OCI-LY1 (cell line): Measurements from ENCODE around the gene CCDC146.
"Not testable (repeated sequence)": the region's sequence is repeated elsewhere in the genome, so short reads cannot be mapped to it uniquely, and the experiment has no call there.

Experiments used
- CTCF ChIP-seq: fragments of 200-600 bp; sonication (generic), shearing (Covaris generic); IDR thresholded peaks from 2 replicates; pipeline ENCODE4 v1.5.1; 2017; ENCODE audit warnings: mild to moderate bottlenecking, antibody characterized with exemption, low read length, moderate library complexity, mixed read lengths
- EZH2 ChIP-seq: fragments of 200-600 bp; sonication (generic), shearing (Covaris generic); IDR thresholded peaks from 2 replicates; pipeline ENCODE4 v1.8.0; 2017; ENCODE audit warnings: borderline replicate concordance, mixed run types, mild to moderate bottlenecking, antibody characterized with exemption, low read length, moderate library complexity, mixed read lengths

GRCh38 chr7:77131781-77132180, 9.4 kb downstream of the CCDC146 start:
- not testable (repeated sequence) for TF ChIP-seq CTCF, EZH2
